HG03571 (cell line): Measurements from ENCODE around the gene CHST9.

Experiments used
- ATAC-seq: cut with Tn5 transposase; IDR thresholded peaks from one replicate; pipeline ENCODE4 v1.9.1; 2021; ENCODE audit not compliant: unreplicated experiment

The CHST9 gene

DNA sequence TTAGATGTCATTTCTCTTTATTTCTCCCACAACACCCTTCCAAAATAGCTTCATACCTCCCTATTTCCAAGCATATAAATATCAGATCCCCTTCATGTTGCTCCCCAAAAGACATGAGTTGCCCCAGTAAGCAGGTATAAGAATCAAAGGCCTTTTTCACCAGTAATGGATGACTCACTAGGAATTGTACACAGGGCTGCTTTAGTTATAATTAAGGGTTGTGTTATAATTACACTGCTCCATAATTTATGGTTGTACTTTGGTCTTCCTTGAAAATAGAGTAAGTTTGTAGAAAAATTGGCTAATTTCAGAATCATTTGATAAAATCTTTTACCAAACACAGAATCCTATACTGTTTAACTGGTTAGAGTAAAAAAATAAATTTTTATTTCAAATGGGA, 310.8 kb downstream of the CHST9 start:
- no peak for ATAC-seq

GRCh38 chr18:26869640-26870039, 315.5 kb downstream of the CHST9 start:
- no peak for ATAC-seq

DNA sequence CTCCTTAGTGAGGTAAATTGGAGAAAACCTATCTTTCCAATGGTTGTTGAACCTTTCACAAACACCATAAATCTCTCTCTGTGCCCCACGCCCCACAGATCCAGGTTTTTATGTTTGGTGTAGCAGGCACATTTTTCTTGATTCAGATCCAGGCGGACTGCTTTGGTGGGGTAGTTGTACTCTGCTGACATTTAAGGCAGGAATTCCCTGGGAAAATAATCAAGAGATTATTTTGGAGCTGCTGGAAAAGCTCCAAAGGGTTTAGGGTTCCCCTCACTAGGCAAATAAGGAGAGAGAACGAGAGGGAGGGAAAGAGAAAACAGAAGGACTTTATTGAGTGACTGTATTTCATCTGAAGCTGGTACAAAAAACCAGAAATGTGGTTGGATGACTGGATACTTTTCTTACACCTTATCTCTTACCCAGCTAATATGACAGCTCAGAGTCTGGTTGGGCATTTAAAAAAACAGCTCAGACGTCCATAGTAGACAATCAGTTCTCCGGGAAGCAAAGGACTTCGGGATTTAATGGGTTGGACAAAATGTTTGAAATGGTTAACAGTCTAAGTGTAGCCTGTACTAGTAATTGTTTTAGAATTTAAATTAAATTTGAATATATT, 316.0 kb downstream of the CHST9 start:
- no peak for ATAC-seq

DNA sequence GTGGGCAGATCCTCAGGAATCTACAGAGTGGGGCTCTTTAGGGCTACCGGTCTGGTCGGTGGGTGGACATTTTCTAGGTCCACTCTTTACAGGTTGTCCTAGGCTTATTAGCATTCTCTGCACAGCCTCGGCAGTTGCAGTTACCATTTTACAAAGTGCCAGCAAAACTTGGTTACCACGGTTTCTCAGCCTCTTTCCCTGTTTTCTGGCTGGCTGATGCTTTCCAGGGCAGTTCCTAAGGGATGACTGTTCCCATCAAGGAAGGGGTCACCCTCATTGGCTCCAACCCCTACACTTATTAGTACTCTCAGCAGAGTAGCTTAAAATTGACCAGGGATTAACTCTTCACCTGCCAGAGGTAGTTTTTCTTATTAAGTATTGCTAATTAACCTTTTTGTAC, 317.6 kb downstream of the CHST9 start:
- ATAC-seq: no peak

DNA sequence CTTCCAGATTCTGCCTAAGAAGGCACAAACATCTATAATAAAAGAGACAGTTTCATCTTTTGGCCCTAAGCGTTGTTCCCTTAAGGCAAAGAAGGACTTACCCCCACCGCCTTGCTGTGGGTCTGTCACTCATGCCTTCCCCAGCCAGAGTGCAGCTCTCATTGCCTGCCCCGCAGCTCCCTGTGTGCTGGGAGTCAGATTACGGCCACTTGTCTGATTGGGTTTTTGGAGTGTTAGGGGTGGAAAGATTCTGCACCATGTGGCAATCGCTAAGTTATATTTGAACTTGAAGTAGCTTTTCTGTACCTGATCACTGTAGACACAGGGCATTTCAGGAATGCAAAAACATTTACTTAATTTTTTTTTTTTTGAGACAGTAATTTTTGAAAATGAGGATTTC, 319.6 kb downstream of the CHST9 start, which contains the start of gene AQP4:
AQP4 (minus strand) TSS at position 151 of the 400 bp plus-strand sequence; CDS start at position 133, 18 bp downstream.
- no peak for ATAC-seq

DNA sequence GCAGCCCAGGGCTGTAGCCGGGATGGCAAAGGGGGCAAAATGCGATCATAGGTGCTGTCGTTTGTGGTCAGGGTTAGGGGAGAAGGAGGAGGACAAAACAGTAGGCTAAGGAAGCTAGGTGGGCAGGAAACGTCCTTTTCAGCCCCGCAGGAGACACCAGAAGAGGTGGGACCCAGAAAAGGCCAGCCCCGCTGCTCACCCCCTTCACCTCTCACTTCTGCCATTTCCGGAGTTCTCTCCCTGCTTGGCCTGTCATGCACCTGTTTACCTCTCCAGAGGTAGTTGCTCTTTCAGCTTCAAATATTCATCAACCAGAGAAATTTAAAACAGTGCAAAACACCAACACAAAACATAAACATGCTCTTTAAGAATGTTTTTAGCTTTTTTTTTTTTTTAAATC, 320.4 kb downstream of the CHST9 start:
- ATAC-seq: no peak

DNA sequence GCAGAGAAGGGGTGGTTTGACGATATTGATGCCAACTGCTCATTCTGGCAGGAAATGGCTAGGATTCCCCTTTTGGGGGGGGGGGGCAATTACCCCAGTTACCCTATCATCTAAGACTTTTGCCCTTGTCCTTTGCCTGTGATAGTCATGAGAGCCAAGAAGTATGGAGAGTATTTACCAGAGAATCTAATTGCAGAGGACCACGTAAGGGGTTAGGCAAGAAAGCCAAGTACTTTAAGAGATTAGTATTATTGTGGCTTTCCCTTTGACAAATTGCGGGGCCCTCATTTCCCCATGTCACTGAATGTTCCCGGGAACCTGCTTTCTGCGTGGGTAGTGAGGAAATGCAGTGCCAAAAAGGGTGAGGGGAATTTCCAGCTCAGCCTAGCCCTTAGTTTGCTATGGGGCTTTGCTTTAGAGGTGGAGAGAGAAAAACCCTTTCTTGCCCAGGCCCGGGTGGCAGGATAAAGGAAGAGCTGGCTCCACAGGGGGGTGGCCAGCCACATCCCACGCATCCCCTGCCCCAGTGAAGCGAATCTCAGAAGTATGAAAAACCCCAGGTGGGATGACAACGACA, 321.1 kb downstream of the CHST9 start:
- no peak for ATAC-seq

DNA sequence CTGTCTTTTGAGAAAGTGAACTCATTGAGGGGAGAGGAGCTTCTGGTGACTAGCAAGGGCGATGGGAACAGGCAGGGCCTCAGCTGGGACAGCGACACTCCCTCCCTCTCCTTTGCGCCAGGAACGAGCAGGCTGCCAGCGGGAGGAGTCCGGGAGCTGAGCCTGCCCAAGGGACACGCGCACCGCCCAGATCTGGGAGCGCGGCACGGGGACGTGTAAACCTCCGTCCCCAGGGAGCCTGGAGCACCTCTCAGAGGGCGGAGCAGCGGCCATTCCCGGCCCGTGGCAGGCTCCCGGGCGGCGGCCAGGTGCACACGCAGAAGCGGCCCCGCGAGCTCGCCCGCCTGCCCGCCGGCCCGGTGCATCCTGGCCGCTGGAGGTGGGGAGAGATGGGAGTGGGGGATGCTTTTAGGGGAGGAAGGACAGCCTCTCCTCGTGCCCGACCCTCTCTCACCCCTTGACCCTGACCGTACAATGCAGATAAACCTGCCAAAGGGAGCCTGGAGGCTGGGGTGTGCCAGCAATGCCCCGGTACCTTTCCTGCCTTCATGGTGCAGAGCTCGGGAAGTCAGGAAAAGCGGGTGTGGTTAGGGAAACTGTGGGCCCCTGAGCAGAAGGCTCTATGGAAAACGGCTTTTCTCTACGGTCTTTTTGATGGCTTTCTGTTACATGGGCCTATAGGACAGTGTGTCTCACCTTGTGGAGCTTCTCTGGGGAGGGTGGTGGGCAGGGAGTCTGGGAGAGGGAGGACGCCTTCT, 321.8 kb downstream of the CHST9 start:
- ATAC-seq: no peak

DNA sequence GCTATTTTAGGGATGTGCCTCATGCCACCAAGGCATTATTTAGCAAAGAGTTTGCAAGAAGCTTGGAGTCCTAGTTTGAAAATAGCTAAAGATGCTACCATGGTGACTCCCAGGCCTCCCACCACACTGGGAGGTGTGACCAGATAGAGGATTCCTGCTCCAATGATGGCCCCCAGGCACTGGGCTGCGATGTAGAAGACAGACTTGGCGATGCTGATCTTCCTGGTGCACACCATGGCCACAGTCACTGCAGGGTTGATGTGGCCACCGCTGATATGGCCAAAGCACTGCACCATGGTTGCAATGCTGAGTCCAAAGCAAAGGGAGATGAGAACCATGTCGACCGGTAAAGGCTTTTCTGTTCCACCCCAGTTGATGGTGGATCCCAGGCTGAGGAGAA, 323.0 kb downstream of the CHST9 start:
- no peak for ATAC-seq
